ENCODE data around the gene SRCAP.

SRCAP gene

DNA sequence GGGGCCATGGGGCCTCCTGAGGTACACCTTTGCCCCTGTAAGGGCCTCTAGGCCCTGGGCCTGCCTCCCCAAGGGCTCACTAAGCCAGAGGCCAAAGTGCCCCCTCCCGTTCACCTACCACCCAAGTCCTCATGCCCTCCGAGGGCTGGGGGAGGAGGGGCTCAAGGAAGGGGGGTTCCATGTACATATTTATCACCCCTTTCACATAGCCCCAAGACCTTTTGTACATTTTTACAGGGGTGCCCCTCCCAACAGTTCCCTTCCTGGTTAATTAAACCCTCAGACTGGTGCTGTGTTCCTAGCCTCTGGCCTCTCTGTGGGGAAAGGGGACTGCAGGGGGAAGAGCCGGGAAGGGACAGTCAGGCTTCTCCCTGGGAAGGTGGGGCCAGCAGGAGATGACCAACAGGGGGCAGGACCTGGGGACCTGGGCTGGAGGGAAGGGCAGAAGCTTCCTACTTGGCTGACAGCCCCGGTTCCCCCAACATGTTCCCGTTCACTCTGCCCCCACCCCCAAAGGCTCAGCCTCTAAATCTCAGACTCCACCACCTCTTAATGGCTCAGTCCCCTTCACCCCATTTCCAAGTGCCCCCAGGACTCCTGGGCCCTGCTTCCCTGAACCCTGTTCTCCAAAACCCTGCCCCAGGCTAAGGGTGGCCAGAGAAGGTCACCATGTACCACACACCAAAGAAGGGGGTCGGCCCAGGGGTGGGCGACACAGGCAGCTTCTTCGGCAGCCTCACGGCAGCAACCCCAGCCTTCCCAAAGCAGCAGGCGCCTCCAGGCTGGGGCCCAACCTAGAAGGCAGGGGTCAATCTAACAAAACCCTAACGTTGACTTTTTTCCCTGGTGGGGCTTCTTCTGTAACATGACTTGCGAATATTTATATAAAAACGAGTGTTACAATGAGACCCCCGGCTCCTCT lies 28.8 kb upstream of the SRCAP start:
- H3K4me3 ChIP-seq (ENCODE audit: low read length): no peak overlapping the region
- DNase-seq (ENCODE audit: low read depth): no peak
- no peak for TF ChIP-seq CTCF (conservative IDR thresholded peaks at IDR 0.05; ENCODE audit: low read length)

DNA sequence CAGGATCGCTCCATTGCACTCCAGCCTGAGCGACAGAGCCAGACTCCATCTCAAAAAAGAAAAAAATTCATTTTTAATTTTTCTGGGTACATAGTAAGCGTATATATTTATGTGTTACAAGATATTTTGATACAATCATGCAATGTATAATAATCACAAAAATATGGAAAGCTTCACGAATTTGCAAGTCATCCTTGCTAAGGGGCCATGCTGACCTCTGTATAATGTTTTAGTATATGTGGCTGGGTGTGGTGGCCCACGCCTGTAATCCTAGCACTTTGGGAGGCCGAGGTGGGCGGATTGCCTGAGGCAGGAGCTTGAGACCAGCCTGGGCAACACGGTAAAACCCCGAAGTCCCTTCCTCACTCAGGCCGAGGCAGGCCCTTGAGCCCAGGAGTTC lies 23.8 kb upstream of the SRCAP start:
- H3K4me3 ChIP-seq (ENCODE audit: low read length): no peak overlapping the region
- no peak for DNase-seq (ENCODE audit: low read depth)
- TF ChIP-seq CTCF (conservative IDR thresholded peaks at IDR 0.05; ENCODE audit: low read length): no peak

DNA sequence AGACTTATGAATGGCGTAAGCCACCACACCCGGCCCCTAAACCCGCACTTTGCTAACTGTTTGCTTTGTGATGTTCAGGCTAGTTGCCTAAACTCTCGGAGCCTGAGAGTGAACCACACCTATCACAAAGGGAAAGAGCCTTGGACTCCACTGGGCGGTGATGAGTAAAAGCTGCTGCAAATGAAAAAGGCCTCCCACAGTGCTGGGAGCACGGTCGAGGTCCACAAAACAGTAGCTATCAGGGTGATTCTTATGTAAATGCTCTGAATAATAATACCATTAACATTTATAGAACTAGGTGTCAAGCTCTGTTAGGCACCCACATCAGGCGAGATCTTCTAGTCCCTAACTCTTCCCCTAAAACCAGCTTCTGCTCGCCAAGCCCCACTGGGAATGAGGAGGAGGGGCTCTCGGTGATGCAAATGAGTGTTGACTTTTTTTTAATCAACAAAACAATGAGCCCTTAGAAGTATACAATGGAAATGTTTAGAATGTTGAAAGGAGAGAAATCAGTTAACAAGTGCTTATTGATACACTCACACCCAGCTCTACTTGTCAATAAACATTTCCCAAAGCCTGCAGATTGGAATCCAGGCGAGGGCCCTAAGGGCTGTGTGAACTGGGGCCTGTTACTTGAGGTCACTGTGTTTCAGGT lies 20.9 kb upstream of the SRCAP start:
- no peak for TF ChIP-seq CTCF (conservative IDR thresholded peaks at IDR 0.05; ENCODE audit: low read length)
- no peak overlapping the region for H3K4me3 ChIP-seq (ENCODE audit: low read length)
- DNase-seq (ENCODE audit: low read depth): no peak

GRCh38 chr16:30678586-30678970 lies 20.4 kb upstream of the SRCAP start:
- no peak for DNase-seq (ENCODE audit: low read depth)
- no peak overlapping the region for H3K4me3 ChIP-seq (ENCODE audit: low read length)
- TF ChIP-seq CTCF (conservative IDR thresholded peaks at IDR 0.05; ENCODE audit: low read length): no peak

GRCh38 chr16:30680326-30680725 lies 18.6 kb upstream of the SRCAP start:
- DNase-seq (ENCODE audit: low read depth): no peak
- TF ChIP-seq CTCF (conservative IDR thresholded peaks at IDR 0.05; ENCODE audit: low read length): no peak
- no peak overlapping the region for H3K4me3 ChIP-seq (ENCODE audit: low read length)

DNA sequence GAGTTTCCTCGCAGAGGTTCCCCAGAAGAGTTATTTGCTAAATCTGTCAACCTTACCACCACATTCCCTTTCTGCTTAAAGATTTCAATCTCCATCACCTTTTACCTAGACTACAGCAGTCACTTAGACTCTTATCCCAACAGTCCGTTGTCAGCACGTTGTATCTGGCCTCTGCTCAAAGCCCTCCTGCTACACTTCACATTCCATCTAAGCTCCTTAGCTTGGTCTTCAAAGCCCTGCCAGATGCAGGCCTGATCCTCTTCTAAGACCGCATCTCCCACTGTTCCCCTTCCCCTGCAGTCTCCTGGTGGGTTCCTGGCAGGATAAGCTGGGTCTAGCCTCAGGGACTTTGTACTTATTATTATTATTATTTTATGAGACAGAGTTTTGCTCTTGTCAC lies 10.3 kb upstream of the SRCAP start:
- TF ChIP-seq CTCF (conservative IDR thresholded peaks at IDR 0.05; ENCODE audit: low read length): no peak
- no peak overlapping the region for H3K4me3 ChIP-seq (ENCODE audit: low read length)
- no peak for DNase-seq (ENCODE audit: low read depth)

- no peak for TF ChIP-seq CTCF (conservative IDR thresholded peaks at IDR 0.05; ENCODE audit: low read length)
- H3K4me3 ChIP-seq (ENCODE audit: low read length): no peak overlapping the region
- no peak for DNase-seq (ENCODE audit: low read depth)
These were observed 7.1 kb upstream of the SRCAP start for GRCh38 chr16:30691907-30692306.

Data from AG10803 (cell line).